HG02981 (cell line): ENCODE data around the gene INAFM2.
A peak's percentile ranks its signal among the peaks of the same experiment; 100 is the strongest.

Source experiments
- ATAC-seq: cut with Tn5 transposase; IDR thresholded peaks from one replicate; pipeline ENCODE4 v1.9.1; 2021; ENCODE audit warnings: mild to moderate bottlenecking, moderate library complexity; ENCODE audit not compliant: unreplicated experiment

Gene INAFM2

DNA sequence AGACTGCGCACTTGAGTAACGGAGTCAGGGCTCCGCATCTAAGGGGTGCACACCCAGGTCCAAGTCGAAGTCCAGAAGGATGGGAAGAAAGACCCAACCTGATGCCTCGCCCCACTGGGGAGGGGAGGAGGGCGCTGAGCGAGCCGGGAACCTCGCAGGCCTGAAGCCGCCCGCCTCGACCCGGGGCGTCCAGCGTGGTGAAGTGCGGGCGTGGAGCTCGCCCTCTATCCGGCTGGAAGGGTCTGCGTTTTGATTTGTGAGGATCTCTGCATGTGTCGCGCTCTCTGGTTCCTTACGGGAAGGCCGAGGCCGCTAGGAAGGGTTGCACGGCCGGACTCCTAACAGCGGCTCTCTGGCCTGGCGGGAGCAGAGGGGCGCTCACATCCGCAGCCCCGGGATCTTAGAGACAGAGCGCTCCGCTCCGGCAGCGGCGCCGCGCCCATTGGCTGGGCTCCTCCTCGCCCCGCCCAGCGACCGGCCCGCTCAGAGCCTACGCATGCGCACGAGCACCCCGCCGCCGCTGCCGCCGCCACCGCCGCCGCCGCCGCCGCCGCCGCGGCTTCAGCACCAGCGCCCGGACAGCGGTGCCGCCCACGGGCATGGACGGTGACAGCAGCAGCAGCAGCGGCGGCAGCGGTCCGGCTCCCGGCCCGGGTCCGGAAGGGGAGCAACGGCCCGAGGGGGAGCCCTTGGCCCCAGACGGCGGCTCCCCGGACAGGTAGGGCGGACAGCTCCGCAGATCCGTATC is 34.4 kb downstream of the INAFM2 start, which contains the start of gene DISP2:
Gene DISP2 (plus strand): TSS at position 497 of the 748 bp plus-strand sequence. CDS start 103 bp downstream, at position 600.
- ATAC-seq: peak; percentile 78

GRCh38 chr15:40358471-40359353 is 35.2 kb downstream of the INAFM2 start:
- ATAC-seq: no peak

GRCh38 chr15:40360015-40360414 is 36.5 kb downstream of the INAFM2 start:
- ATAC-seq: no peak

GRCh38 chr15:40361640-40362039 is 38.1 kb downstream of the INAFM2 start:
- ATAC-seq: no peak

GRCh38 chr15:40363611-40364010 is 40.1 kb downstream of the INAFM2 start:
- no peak for ATAC-seq

GRCh38 chr15:40364251-40364650 is 40.8 kb downstream of the INAFM2 start:
- ATAC-seq: no peak

- no peak for ATAC-seq
Measured at GRCh38 chr15:40365016-40365415, 41.5 kb downstream of the INAFM2 start.

DNA sequence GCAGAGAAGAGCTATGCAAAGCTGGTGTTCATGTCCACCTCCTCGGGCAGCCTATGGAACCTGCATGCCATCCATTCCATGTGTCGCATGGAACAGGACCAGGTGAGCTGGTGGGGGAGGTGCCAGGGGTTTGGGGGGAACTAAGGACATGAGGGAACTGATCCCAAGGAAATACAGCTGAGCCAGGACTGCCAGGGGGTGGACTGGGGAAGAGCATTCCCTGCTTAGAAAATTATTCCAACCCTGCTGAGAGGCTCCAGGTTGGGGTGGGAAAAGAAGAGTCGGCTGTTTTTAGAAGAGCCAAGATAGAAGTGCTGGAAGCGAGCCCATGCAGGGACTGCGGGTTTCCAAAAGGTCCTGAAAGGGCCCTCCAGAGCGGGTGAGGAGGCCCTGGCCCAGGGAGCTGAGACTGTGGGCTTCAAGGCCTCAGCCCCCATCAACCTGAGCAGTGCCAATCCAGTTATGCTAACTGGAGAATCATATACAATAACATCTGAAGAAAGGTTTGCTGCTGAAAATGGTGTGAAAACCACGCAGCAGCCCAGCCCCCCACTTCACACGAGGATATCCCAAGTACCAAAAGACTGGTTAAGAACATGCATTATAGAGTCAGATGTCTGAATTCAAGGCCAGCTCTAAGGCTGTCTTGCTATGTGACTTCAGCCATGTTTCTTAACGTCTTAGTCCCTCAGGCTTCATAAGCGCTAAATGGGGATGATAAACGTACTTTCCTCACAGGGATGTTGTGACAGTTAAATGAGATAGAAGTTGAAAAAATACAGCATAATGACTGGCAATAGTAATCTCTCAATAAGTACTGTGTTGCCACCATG is 42.3 kb downstream of the INAFM2 start:
- ATAC-seq: no peak

- no peak for ATAC-seq
Measured at GRCh38 chr15:40366457-40367370, 43.2 kb downstream of the INAFM2 start.

GRCh38 chr15:40367371-40367685 is 43.8 kb downstream of the INAFM2 start:
- ATAC-seq: no peak

DNA sequence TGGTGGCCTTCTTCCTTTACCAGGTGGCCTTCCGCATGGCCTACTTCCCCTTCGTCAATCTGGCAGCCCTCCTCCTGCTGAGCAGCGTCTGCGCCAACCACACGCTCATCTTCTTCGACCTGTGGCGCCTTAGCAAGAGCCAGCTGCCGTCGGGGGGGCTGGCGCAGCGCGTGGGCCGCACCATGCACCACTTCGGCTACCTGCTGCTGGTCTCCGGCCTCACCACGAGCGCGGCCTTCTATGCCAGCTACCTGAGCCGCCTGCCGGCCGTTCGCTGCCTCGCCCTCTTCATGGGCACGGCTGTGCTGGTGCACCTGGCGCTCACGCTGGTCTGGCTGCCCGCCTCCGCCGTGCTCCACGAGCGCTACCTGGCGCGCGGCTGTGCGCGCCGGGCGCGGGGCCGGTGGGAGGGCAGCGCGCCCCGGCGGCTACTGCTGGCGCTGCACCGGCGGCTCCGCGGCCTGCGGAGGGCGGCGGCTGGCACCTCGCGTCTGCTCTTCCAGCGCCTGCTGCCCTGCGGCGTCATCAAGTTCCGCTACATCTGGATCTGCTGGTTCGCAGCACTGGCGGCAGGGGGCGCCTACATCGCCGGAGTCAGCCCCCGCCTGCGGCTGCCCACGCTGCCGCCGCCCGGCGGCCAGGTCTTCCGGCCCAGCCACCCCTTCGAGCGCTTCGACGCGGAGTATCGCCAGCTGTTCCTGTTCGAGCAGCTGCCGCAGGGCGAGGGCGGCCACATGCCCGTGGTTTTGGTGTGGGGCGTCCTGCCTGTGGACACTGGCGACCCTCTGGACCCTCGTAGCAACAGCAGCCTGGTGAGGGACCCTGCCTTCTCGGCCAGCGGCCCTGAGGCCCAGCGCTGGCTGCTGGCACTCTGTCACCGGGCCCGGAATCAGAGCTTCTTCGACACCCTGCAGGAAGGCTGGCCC is 44.5 kb downstream of the INAFM2 start:
- peak; percentile 89 for ATAC-seq

- ATAC-seq: no peak
Measured at GRCh38 chr15:40368719-40369473, 45.4 kb downstream of the INAFM2 start.

DNA sequence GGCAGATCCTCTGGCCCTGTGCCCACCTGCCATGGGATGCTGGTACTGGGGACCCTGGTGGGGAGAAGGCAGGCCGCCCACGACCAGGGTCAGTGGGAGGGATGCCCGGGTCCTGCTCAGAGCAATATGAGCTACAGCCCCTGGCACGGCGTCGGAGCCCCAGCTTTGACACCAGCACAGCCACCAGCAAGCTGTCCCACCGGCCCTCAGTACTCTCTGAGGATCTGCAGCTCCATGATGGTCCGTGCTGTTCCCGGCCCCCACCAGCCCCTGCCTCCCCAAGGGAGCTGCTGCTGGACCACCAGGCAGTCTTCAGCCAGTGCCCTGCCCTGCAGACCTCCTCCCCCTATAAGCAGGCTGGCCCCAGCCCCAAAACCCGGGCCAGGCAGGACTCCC is 46.0 kb downstream of the INAFM2 start:
- no peak for ATAC-seq

DNA sequence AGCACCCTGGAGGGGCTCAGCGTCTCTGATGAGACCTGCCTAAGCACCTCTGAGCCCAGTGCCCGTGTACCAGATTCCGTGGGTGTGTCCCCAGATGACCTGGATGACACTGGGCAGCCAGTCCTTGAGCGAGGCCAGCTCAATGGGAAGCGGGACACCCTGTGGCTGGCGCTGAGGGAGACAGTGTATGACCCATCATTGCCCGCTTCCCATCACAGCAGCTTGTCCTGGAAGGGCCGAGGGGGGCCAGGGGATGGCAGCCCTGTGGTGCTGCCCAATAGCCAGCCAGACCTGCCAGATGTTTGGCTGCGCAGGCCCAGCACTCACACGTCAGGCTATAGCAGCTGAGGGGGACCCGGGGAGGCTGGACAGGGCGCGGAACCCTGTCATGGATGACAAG is 46.5 kb downstream of the INAFM2 start:
- no peak for ATAC-seq

- ATAC-seq: no peak
Measured at GRCh38 chr15:40372981-40373380, 49.5 kb downstream of the INAFM2 start.
